ENCODE measurements around the gene EBF4. TPM values are rescaled to one million over a fixed set of nuclear protein-coding genes. Genes with fewer than 3 reads are reported as not detected.

The EBF4 gene
- total RNA-seq, 1 experiment from 2014 or later, result 1.1 TPM

DNA sequence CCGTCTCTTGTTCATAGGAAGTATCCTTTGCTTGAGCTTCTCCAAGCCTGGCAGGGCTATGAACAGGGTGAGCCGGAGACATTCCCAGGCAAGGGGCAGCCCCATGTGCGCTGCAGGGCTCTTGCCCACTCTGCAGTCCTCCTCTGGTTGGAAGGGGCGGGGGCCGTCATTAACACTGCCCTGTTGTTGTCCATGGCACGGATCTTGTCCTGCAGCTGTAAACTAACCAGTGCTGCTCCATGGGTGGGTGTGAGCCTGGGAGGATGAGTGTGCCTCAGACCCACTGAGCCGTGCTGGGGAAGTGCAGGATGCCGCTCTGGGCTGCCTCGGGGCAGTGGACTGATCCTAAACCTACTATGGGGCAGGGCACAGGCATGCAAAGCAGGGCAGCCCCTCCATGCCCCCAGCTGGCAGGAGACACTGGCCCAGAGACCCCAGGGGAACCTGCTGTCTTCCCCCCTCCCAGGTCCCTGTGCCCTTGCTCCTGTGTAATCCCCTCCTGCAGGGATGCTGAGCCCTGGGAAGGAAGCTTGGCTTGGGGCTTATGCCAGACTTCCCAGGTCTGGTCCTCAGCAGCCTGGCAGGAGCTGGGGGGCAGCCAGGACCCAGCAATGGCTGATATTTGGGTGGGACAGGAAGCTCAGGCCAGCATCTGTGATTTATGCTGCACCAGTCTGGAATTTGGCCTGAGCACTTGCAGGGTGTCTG, 8.5 kb downstream of the EBF4 start:
- DNase-seq, result peak; percentile 49
- no peak overlapping the region for H3K4me3 ChIP-seq (ENCODE audit: insufficient read depth, low read depth, low read length)
- peaks cover 82% of the 10 kb centered on the region for H3K27me3 ChIP-seq (ENCODE audit: control insufficient read depth, insufficient read depth, low read length)
- no peaks in the 10 kb centered on the region for H3K36me3 ChIP-seq (replicated peaks; ENCODE audit: control insufficient read depth, insufficient read depth, low read length)

DNA sequence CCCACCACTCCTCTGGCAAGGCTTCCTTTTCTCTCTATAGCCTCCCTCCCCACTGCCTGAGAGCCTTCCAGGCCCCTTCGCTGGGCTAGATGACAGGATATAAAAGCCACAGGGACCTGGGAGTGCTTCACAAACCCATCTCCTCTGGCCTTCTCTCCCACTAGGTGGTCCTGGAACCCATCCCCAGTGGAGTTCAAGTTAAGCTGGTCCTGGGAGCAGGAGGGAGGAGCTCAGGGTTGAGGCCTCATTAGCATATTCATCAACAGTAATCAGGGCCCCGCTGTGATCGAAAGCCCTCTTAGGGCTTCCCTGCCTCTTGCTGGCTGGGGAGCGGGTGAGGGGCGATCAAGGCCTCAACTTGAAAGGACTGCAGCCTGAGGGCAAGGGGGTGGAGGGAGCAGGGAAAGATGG, 9.1 kb downstream of the EBF4 start:
- no peak overlapping the region for H3K4me3 ChIP-seq (ENCODE audit: insufficient read depth, low read depth, low read length)
- peaks cover 82% of the 10 kb centered on the region for H3K27me3 ChIP-seq (ENCODE audit: control insufficient read depth, insufficient read depth, low read length)
- DNase-seq, result peak; percentile 87

DNA sequence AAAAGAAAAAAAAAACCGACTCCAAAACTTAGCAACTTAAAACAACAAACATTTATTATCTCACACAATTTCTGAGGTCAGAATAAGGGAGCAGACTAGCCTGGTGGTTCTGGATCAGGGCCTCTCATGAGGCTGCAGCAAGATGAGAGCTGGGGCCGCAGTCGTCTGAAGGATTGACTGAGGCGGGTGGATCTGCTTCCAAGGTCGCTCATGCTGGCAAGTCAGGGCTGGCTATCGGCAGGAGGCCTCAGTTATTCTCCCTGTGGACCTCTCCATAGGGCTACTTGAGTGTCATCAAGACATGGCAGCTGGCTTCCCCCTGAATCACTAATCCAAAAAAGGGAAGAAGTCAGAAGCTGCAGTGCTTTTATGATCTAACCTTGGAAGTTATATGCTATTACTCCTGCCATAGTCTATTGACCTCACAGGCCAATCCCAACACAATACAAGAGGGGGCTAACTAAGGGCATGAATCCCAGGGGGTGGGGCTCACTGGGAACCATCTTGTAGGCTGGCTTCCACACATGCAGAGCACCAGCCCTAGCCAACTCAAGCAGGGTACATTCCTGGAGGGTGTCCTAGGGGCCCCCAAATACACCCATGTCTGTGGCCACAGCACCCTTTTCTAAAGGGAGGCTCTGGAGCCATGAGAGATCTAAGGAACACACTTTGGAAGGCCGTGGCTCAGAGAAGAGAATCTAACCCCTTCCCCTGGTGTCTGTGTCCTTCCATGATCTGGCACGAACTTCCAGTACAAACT, 11.3 kb downstream of the EBF4 start:
- Histone ChIP-seq H3K27me3 (ENCODE audit: control insufficient read depth, insufficient read depth, low read length) (peaks cover 68% of the 10 kb centered on the region), H3K36me3 (replicated peaks; ENCODE audit: control insufficient read depth, insufficient read depth, low read length) (no peaks in the 10 kb centered on the region)
- no peak for DNase-seq

More for the DNA sequence above, 9.1 kb downstream of the EBF4 start:
- no peaks in the 10 kb centered on the region for H3K36me3 ChIP-seq (replicated peaks; ENCODE audit: control insufficient read depth, insufficient read depth, low read length)

DNA sequence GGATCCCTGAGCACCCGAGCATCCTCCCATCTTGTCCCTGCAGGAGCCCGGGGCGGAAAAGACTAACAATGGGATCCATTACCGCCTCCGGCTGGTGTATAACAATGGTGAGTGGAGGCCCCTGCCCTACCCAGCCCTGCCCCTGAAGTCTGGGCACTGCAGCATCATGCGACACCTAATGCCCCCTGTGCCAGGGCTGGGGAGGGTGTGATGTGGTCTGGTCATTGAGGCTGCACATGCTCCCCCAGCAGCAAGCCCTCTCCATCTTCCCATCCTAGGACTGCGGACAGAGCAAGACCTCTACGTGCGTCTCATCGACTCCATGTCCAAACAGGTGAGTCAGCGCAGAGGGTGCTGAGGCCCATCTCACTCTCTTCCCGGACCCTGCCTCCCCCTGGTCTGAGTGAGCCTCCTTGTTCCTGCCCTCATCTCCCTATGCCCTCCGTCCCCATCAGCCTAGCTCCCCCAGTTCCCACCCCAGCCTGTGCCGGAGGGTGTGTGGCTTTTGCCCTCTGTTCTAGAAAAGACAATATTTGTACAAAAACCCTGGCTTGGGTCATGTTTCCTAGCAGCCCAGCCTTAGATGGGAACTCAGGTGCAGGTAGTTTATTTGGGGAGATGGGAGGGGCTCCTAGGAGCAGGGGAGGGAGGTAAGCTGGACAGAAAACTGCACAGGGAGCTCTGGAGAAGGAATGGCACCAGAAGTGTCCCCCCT, 13.5 kb downstream of the EBF4 start:
- peak; percentile 77 for DNase-seq
- peaks cover 51% of the 10 kb centered on the region for H3K27me3 ChIP-seq (ENCODE audit: control insufficient read depth, insufficient read depth, low read length)
- H3K36me3 ChIP-seq (replicated peaks; ENCODE audit: control insufficient read depth, insufficient read depth, low read length), result no peaks in the 10 kb centered on the region
- H3K4me3 ChIP-seq (ENCODE audit: insufficient read depth, low read depth, low read length), result no peak overlapping the region

More for the DNA sequence above, 11.3 kb downstream of the EBF4 start:
- H3K4me3 ChIP-seq (ENCODE audit: insufficient read depth, low read depth, low read length), result no peak overlapping the region

DNA sequence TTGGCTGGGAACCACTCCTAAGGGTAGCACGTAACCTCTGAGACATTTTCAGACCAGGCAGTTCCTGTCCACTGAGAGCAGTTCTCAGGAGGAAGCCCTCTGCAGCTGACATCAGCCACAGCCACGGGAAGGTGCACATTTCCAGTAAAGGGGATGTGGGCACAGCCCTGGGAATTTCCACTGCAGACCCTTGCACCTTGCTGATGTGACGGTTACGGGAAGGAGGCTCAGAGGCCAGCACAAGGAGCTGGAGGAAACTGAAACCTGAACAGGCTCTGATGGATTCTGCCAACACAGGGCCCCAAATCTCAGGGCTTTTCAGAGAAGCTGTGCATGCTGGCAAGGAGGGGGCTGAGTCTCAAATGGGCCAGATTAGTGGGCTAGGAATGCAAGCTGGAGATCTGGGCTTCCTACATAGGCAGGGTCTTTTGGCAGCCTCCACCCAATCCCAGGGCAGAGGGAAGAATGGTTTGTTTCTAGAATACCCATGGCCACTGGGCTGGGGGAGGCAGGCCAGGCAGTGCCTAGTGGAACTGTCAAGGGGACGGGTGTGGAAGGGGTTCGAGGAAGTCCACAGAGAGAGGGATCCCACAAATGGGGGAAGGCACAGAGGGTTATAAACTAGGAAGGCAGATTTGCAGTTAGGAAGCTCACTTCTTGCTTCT, 14.2 kb downstream of the EBF4 start:
- Histone ChIP-seq H3K36me3 (replicated peaks; ENCODE audit: control insufficient read depth, insufficient read depth, low read length) (no peaks in the 10 kb centered on the region), H3K27me3 (ENCODE audit: control insufficient read depth, insufficient read depth, low read length) (peaks cover 44% of the 10 kb centered on the region), H3K4me3 (ENCODE audit: insufficient read depth, low read depth, low read length) (no peak overlapping the region)
- peak; percentile 25 for DNase-seq

DNA sequence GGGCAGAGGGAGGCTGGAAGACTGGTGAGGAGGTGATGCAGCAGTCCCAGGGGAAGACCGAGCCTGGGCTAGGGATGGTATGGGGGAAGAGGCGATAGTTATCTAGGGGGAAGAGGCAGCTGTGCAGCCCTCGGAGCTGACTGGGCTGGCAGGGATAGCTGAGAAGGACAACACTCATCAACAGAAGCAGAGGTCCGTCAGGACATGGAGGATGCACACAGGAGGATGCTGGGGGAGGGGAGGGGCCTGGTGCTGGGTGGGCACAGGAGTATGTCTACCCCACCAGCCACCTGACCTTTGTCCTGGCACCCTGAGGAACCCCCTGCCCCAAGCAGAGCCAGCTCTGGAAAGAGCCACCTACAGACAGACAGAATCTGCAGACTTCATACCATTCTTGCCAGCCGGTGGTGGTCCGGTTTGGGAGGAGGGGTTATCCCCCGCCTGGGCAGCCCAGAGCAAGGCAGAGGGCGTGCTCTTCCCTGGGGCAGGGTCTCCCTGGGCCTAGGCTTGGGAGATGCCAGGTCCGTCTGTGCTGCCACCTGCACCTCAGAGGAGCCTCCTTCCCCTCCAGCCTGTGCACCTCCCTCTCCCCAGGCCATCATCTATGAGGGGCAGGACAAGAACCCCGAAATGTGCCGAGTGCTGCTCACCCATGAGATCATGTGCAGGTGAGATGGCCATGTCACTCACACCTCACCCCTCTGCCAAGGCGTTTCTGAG, 14.9 kb downstream of the EBF4 start:
- Histone ChIP-seq H3K4me3 (ENCODE audit: insufficient read depth, low read depth, low read length) (no peak overlapping the region), H3K36me3 (replicated peaks; ENCODE audit: control insufficient read depth, insufficient read depth, low read length) (no peaks in the 10 kb centered on the region), H3K27me3 (ENCODE audit: control insufficient read depth, insufficient read depth, low read length) (peaks cover 42% of the 10 kb centered on the region)
- peak; percentile 47 for DNase-seq

DNA sequence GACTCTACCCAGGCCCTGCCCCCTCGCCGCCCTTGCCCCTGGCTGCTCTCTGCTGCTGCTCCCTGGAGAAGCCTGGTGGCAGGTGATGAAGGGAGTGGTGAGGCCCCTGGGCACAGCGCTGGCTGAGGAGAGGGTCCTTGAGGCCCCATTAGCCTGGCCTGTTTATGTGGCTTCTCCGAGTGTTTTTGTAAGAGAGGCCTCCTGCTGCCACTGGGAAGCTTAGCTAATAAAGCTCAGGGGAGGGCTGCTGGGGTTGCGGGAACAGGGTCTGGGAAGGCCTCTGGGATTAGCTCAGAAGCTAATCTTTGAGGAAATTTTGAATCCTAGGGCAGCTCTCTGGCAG, 15.5 kb downstream of the EBF4 start:
- no peaks in the 10 kb centered on the region for H3K36me3 ChIP-seq (replicated peaks; ENCODE audit: control insufficient read depth, insufficient read depth, low read length)
- DNase-seq, result peak; percentile 69
- H3K4me3 ChIP-seq (ENCODE audit: insufficient read depth, low read depth, low read length), result no peak overlapping the region
- peaks cover 38% of the 10 kb centered on the region for H3K27me3 ChIP-seq (ENCODE audit: control insufficient read depth, insufficient read depth, low read length)

DNA sequence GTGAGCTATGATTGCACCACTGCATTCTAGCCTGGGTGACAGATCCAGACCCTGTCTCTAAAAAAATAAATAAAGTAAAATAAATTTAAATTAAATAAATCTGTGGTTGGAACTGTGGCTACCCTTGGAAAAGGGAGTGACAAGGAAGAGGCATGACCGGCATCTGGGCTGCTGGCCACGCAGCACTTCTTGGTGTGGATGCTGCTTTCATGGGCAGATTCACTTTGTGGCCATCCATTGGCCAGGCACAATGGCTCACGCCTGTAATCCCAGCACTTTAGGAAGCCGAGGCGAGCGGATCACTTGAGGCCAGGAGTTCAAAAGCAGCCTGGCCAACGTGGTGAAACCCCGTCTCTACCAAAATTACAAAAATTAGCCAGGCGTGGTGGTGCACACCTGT, 16.1 kb downstream of the EBF4 start:
- Histone ChIP-seq H3K27me3 (ENCODE audit: control insufficient read depth, insufficient read depth, low read length) (peaks cover 36% of the 10 kb centered on the region), H3K4me3 (ENCODE audit: insufficient read depth, low read depth, low read length) (no peak overlapping the region)
- DNase-seq, result no peak

DNA sequence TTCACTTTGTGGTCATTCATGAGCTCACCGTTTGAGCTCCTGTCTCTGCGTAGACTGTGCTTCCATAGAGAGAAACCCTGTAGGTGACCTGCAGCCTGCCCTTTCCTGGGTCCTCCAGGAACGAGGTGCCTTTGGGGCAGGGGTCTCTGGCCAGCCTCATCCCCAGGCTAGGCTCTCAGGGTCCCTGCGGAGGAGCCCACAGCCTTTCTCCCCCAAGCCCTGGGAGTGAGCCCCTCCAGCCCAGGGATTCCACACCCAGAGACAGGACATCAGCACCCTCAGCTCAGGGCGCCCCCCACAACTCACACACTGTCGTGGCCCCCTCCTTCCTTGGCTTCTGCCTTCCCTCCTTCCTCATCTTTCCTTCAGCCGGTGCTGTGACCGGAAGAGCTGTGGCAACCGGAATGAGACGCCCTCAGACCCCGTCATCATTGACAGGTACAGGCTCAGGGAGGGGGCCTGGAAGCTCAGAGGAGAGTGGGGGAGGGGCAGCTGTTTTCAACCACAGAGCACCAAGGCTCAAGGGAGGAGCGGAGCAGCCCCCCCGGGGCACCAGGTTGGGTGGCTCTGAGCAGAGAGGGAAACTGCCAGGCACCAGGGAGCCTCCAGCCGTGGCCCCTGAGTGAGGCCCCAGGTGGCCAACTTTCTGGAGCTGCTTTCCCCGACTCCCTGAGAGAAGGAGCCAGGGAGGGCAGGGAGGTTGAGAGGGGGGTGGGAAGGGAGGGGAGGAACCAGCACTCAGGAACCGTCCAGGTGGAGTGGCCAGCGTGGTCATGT, 16.8 kb downstream of the EBF4 start:
- H3K4me3 ChIP-seq (ENCODE audit: insufficient read depth, low read depth, low read length), result no peak overlapping the region
- H3K36me3 ChIP-seq (replicated peaks; ENCODE audit: control insufficient read depth, insufficient read depth, low read length), result no peaks in the 10 kb centered on the region
- peaks cover 29% of the 10 kb centered on the region for H3K27me3 ChIP-seq (ENCODE audit: control insufficient read depth, insufficient read depth, low read length)
- peak; percentile 72 for DNase-seq

More for the DNA sequence above, 16.1 kb downstream of the EBF4 start:
- no peaks in the 10 kb centered on the region for H3K36me3 ChIP-seq (replicated peaks; ENCODE audit: control insufficient read depth, insufficient read depth, low read length)

DNA sequence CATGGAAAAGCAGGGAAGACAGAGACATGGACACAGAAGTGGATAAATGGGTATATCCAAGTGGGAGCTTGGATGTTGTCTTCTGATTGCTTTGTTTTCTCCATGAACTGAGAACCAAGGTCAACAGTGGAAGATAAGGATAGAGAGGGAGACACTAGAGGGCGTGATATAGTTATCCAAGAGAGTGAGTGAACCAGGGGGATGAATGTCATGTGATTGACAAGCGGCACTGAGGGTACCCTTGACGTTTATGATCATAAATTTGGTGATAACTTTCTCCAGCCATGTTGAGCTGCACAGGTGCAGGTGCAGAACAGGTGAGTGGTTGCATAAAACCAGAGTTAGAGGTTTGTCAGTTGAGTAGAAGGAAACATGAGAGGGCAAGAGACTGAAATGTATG, 20.7 kb downstream of the EBF4 start:
- Histone ChIP-seq H3K36me3 (replicated peaks; ENCODE audit: control insufficient read depth, insufficient read depth, low read length) (no peaks in the 10 kb centered on the region), H3K27me3 (ENCODE audit: control insufficient read depth, insufficient read depth, low read length) (peaks cover 3% of the 10 kb centered on the region), H3K4me3 (ENCODE audit: insufficient read depth, low read depth, low read length) (no peak overlapping the region)
- DNase-seq, result peak; percentile 72

DNA sequence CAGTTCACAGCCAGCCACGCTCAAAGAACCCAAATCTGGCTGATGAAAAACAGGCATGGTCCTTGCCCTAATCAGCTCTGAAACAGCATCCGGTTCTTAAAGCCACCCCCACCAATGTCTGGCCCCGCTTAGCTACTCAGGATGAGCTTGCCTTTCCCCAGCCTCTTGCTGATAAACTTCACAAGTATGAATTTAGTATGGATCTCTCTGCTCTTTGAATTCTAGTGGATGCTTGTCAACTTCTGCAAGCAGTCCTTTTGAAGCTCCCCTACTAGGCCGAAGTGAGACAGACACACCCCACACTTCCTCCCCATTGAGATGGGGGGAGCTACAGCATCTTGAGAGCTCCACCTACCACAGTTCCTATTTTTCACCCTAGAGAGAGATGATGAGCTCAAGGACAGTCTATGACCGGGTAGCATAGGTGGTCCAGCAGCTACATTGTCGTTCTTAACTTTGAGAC, 36.7 kb downstream of the EBF4 start:
- 0 out of 2 replicates have a peak, but pooled peaks cover 1% of the 10 kb centered on the region for H3K27me3 ChIP-seq (ENCODE audit: control insufficient read depth, insufficient read depth, low read length)
- peak; percentile 37 for DNase-seq
- no peak overlapping the region for H3K4me3 ChIP-seq (ENCODE audit: insufficient read depth, low read depth, low read length)
- H3K36me3 ChIP-seq (replicated peaks; ENCODE audit: control insufficient read depth, insufficient read depth, low read length), result no peaks in the 10 kb centered on the region

DNA sequence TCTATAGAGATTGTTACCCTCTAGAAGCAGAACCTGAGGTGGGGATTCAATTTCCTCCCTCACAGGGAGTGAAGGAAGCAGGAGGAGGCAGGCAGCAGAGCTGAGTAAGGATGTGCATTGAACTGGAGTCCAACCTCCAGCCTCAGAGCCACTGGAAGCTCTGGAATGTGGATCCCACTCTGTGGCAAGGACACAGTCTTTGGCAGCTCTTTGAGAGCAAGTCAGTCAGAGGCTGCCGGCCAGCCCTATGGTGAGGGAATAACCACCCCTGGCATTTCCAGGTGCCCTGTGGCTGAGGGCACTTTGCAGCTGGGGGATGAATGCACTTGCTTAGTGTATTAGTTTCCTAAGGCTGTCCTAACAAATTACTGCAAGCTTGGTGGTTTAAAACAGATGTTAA, 37.2 kb downstream of the EBF4 start:
- no peak overlapping the region for H3K4me3 ChIP-seq (ENCODE audit: insufficient read depth, low read depth, low read length)
- no peaks in the 10 kb centered on the region for H3K36me3 ChIP-seq (replicated peaks; ENCODE audit: control insufficient read depth, insufficient read depth, low read length)
- no peak for DNase-seq
- 0 out of 2 replicates have a peak, but pooled peaks cover 1% of the 10 kb centered on the region for H3K27me3 ChIP-seq (ENCODE audit: control insufficient read depth, insufficient read depth, low read length)

DNA sequence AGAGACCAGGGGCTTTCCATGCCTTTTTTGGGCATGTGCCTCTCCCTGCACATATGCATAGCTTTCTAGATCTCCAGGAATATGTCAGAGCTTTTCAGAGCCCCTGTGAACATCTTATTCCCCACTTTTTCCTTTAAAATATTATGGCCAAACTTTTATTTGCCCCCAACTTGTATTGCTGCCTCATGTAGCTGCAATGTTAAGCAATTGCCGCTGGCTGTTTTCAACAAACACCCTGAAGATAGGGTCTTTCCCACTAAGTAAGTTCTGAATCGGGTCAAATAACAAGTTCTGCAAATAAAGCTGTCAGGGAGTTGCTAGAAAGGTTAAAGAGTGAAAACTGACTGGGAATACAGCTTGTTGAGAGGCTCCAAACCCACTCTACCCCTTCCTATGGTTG, 42.3 kb downstream of the EBF4 start:
- H3K4me3 ChIP-seq (ENCODE audit: insufficient read depth, low read depth, low read length), result no peak overlapping the region
- no peak for DNase-seq
- H3K27me3 ChIP-seq (ENCODE audit: control insufficient read depth, insufficient read depth, low read length), result peaks cover under 1% of the 10 kb centered on the region; the same call in 1 of the 2 replicates
- H3K36me3 ChIP-seq (replicated peaks; ENCODE audit: control insufficient read depth, insufficient read depth, low read length), result no peaks in the 10 kb centered on the region

Data from H7 (cell line).